HG02588 (cell line): Measurements from ENCODE around the gene HSF4.
A peak's percentile ranks its signal among the peaks of the same experiment; 100 is the strongest.

ENCODE experiments used
- ATAC-seq: cut with Tn5 transposase; IDR thresholded peaks from one replicate; pipeline ENCODE4 v1.9.1; 2021; ENCODE audit warnings: mild to moderate bottlenecking, moderate library complexity; ENCODE audit not compliant: unreplicated experiment

HSF4 gene

DNA sequence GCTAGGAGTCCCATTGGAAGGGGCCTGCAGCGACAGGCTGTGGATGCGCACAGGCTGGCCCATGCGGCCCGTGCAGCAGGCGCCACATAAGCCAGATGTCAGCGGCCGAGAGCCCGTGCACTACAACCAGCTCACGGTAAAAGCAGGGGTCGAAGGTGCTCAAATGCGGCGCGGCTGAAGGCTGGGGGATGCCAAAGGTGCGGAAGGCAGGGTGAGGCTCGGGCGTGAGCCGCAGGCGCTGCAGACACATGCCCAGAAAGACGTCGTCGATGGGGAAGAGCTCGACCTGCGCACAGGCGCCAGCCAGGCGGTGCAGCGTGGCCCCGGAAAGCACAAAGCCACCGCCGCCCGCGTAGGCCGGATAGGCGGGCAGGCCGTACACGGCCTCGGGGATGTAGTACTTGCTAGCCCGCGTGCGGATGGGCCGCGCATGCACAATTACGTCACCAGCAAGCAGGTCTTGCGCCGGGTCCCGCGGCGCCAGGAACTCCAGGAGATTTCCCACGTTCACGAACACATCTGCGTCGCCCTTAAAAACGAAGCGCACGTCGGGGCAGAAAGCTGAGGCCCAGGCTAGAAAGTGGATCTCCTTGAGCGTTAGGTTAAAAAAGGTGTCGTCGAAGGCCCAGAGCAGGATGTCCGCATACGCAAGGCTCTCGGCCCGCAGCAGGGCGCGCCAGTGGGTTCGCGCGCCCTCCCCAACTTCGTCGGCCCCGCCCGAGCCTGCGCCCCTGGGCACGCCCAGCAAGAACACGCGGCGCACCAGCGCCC is 15.1 kb upstream of the HSF4 start:
- ATAC-seq: no peak

DNA sequence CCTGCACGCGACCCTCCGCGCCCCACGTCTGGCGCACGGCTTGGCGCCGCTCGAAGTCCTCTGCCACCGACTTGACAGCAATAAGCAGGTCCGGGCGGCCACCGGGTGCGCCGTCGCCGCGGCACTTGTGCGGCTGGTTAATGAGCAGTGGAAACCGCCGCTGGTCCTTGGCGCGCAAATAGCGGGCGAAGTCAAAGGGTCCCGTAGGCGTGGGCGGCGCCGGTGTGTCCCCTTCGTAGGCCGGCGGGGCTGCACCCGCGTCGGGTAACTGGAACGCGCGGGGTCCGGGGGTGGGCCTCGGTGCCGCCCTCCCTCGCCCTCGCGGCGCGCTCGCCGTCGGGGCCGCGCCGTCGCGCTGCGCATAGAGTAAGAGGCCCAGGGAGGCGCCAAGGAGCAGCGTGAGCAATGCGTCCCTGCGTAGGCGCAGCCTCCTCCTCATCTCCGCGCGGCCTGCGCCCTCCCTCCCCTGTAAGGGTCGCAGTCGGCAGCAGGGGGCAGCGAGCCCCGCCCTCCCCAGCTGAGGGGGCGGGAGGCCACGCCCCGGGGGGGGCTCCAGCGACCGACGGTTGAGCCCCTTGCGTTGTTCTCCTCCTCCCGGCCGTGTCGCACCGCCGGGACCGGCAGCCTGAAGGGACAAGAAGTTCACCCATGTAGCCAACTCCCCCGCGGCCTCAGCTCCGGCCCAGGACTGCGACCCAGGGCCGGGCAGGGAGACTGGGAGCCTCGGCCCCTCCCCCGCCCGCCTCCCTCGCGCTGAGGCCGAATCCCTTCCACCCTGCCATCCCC is 14.3 kb upstream of the HSF4 start:
- ATAC-seq: peak; percentile 50

DNA sequence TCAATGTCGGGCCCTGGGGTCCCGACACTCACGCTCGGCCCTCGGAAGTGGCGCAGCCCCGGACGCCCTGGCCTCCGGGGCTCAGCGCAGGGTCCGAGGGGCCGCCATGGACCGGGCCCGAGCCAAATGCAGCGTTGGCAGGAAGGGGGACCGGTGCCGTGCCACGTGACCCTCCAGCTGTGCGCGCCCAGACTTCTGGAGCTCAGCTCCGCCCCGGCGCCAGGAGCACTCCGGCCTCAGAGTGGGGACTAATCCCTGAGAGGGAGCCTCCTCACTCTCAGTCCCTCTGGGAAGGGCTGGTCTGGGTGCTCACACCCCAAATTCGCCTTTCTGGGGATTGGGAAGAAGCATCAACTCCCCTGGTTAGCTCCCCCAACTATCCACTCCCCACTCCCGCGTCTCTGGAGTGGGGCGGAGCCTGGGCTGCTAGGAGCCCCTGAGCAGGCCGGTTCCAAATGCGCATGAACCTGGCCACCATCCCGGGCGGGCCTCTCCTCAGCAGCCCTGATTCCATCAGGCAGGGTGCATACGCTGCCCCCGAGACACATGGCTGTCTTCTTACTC is 13.6 kb upstream of the HSF4 start, which contains the start of gene B3GNT9:
TSS of gene B3GNT9 (minus strand) at position 166 of the 564 bp plus-strand sequence. CDS start 513 bp downstream, outside the sequence.
- peak; percentile 57 for ATAC-seq

DNA sequence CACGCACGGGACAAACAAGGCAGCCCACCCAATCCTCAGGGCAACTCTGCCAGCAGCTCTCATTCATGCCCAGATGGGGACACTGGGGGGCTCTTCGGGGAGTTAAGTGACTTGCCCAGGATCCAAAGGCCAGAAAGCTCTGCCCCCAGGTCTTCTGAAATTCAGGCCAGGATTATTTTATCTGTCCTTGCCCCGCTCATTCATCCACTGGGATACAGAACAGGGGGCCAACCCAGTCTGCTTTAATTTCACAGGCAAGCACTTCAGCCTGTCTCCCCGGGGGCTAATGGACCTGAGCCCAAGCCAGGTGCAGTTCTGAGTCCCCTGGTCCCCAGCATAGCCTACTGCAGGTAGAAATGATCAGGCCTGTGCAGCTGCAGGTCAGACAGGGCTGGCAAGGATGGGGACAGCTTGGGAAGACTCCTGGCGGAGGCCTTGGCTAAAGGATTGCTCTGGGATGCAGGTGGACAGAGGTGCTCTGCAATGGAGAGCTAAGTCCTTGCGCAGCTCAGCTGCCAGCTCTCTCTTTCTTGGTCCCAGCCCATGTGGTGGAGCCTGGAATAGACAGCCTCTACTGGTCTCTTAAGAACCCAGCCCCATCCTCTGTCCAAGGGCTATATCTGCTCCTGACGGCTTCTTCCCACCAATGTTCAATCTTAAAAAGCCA is 13.0 kb upstream of the HSF4 start:
- ATAC-seq: no peak

DNA sequence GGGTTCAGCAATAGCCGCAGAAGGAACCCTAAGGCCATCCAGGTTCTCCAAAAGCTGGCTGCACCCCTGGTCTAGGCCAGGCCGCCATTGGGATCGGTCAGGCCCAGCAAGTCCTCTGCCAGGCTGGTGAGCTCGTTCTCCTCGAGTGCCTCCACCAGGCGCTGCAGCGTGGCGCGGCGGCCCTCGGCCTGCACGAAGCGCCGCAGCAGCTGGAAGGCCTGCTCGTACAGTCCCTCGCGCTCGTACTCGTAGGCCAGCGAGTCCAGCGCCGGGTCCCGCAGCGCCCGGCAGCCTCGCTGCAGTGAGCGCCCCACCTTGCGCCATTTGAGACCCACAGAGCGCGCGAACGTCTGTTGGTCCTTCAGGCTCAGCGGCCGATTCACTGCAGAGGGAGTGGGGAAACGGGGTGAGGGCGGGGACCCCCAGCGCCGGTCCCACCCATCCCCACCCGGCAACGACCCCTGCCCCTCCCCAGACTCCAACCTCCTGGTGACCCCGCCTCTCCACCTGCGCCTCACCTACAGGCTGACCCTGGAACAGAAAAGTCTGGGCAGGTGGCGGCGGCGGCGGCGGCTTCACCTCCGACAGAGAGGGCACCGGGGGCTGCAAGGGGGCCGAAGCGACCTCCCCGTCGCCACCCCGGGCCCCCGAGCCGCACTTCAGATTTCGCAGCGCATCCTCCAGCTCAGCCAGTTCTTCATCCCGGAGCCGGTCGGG is 9.8 kb upstream of the HSF4 start:
- ATAC-seq: no peak

DNA sequence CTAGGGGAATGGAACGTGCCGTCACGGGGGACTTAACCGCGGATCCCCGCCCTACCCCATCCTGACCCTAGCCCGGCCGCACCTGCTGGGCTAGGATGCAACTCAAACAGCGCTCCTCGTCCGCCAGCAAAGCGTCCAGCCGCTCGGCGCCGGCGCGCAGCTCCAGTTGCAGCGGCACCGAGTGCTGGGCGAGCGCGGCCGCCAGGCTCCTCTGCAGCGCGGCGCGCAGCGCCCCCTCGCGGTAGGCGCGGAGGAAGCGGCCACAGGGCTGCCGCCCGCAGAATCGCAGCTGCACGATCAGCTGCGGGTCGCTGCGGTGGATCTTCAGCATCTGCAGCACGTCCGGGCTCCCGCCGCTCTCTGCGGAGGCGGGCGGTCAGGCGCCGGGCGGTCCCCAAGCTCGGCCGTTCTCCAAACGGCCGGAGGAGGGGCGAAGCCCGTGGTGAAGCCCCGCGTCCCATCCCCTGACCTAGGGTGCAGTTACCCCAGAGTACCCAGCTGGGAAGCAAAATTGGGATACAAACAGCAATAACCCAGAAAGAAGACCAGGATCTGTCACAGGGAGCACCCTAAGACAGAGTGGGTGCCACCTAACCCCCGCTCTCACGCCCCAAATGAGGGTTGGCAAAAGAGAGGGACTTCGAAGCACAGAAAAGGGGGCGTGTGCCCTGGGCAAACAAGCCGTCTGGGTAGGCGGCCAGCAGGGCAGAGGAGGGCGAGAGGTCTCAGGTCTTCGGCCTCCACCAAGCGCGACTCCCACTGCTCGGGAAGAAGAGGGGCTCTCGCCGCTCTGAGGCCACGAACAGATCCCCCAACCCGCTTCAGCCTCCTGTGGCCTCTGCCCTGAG is 9.0 kb upstream of the HSF4 start:
- no peak for ATAC-seq

DNA sequence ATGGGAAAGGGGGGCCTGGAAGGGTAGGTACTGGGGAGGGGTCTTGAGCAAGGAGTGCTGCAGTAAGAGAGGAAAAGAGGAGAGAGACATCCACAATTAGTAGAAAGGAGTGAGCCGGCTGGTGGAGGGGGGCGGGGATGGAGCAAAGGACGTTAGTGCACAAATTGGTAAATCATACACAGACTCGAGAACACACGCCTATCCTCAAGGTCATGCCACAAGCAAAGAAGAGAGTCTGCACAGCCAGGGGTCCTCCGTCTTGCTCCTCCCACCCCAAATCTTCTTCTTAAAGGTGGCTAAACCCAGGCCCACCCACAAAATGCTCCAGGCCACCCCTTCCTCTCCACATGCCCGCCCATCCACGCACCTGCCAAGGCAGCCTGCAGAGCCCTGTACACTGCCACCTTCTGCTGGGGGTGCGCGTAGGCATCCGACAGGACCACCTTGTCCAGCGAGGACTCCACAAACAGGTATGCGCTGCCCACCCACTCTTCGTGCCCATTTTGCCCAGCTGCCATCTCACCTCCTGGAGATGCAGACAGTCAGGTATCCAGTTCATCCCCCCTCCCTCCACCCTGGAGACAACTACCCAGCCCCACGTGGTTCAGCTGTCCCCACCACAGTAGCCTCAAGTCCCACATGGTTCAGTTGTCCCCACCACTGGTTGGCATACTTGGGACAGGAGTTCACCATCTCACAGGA is 8.3 kb upstream of the HSF4 start:
- ATAC-seq: no peak

DNA sequence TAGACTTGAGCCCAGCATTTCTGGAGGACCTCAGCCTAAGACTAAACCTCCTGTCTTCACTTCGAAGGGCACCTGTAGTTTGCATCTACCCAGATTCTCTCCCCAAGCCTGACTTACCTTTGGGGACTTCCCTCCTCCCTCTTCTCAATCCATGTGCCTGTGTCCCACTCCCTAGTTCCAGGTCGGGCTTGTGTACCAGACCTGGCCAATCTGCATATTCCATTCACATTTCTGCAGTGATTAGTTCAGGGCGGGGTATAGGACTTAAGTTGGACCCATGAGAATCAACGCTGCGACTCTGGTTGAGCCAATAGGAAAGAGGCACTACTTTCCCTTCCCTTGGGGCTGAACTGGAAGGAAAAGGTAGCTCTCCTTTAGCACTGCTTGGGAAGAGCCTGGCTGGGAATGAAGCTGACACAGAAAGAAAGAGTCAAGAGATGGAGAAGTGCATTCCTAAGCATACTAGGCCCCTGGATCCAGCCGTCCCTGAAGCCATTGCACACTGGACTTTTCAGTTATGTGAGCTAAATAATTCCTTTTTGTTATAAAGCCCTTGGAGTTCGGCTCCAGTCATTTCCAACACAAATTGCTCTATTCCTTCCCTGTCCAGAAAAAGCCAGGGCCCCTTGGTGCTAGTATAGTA is 7.3 kb upstream of the HSF4 start:
- no peak for ATAC-seq

DNA sequence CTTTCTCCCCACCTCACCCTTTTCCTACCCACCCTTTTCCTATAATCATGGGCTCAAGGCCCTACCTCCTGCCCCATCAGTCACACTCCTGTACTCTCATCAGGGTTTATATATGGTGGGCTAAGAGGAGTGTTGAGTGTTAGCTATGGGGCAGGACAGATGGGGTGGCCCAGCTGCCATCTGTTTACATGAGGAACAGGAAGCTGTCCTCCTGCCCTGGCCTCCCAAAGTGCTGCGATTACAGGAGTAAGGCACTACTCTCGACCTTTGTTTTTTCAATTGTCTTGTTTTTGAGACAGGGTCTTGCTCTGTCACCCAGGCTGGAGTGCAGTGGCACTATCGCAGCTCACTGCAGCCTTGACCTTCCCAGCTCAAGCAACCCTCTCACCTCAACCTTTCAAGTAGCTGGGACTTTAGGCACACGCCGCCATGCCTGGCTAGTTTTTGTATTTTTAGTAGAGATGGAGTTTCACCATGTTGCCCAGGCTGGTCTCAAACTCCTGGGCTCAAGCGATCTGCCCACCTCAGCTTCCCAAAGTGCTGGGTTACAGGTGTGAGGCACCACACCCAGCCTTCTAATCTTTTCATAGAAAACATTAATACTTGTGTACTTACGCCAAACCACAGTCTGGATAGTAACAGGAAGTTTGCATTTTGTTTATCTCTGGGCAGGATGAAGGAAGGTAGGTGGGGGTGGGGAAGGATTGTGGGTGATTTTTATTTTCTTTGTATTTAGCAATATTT is 6.5 kb upstream of the HSF4 start:
- no peak for ATAC-seq

DNA sequence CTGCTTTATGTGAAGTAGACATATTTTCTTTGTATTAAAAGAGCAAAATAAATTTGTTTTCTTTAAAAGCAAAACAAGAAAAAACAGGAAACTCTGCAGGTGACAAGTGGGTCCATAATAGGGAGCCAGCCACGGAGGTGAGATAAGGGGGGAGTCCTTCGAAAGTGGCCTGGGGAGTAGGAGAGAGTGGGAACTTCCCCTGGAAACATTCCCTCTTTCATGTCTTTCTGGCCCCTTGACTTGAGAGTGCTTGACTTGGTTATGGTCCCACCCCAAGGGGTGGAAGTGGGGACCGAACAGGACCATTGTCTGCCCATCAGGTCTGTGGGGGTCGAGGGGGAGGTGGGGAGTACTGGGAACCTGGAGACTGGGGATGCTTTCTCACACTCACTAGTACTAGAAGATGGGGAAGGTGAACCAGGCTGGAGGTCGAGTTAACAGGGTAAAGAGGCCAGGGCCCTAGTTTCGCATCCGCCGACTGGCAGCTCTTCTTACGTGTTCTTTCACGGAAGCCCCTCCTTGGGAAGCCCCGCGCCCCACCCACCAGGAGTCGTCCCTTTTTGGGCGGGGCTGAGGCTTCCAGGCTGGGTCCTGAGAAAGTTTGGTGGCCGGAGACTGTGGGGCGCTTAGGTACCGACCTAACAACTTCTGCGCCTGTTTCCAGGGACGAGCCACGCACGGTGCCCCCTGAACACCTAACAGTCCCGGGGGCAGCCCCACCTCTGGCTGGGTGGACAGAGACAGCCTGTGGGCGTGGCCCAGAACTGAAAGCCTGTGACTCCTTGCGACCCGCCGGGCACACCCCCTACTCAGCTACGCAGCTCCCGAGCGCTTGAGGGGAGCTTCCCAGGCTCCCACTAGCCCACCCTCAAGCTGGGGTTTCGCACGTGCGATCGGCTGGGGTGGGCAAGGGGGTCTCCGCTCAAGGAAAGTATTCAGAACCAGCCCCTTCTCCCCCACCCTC is 5.6 kb upstream of the HSF4 start:
- peak; percentile 33 for ATAC-seq

DNA sequence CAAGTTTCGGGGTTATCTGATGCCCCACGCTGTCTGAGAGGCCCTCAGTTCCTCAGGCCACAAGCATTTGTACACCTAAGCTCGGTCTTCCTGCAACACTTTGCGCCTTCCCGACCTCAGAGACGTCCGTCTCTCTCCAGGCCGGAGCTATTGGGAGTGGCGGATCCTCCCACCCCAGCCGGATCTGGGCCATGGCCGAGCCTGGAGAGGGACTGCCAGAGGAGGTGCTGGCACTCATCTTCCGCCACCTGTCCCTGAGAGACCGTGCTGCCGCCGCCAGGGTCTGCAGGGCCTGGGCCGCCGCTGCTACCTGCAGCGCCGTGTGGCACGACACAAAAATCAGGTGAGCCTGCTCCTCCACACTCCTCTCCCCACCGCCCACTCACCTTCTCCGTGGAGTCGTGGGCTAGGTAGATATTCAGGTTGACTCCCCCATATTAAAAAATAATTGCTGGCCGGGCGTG is 2.9 kb upstream of the HSF4 start:
- no peak for ATAC-seq

DNA sequence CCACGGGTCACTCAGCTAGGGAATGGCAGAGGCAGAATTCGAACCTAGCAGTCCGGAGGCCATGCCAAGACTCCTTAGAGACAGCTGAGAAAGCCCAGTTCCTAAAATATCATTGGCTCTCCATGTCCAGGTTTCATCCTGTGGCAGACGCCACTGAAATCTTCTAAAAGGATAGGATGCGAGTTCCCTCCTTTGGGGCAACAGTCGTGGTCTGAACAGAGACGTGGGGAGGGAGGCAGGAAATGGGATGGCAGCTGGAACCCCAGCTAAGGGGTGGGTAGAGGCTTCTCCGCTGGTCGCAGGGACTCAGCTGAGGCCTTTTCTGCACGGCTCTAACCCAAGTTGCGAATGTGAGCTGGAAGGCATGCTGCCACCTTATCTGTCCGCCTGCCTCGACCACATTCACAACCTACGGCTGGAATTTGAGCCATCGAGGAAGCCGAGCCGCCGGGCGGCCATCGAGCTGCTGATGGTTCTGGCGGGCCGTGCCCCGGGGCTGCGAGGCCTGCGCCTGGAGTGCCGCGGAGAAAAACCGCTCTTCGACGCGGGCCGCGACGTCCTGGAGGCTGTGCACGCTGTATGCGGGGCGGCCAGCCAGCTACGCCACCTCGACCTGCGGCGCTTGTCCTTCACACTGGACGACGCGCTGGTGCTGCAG is 1.9 kb upstream of the HSF4 start:
- ATAC-seq: no peak

DNA sequence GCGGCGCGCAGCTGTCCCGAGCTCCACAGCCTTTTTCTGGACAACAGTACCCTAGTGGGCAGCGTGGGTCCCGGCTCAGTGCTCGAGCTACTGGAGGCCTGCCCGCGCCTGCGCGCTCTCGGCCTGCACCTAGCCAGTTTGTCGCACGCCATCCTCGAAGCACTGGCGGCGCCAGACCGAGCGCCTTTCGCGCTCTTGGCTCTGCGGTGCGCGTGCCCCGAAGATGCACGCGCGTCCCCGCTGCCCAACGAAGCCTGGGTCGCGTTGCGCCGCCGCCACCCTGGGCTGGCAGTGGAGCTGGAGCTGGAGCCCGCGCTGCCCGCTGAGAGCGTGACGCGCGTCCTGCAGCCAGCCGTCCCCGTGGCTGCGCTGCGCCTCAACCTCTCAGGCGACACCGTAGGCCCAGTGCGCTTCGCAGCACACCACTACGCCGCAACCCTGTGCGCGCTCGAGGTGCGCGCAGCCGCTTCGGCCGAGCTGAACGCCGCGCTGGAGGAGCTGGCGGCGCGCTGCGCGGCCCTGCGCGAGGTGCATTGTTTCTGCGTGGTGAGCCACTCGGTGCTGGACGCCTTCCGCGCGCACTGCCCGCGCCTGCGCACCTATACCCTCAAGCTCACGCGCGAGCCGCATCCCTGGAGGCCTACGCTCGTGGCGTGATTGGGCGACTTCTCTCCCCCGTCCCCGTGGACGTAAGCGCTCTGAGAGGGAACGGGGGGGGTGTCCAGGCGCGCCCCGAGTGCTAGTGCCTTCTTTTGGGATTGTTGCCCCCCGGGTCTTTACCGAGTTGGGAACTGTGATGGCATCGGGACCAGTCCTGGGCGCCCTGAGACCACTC is 1.2 kb upstream of the HSF4 start:
- ATAC-seq: no peak

DNA sequence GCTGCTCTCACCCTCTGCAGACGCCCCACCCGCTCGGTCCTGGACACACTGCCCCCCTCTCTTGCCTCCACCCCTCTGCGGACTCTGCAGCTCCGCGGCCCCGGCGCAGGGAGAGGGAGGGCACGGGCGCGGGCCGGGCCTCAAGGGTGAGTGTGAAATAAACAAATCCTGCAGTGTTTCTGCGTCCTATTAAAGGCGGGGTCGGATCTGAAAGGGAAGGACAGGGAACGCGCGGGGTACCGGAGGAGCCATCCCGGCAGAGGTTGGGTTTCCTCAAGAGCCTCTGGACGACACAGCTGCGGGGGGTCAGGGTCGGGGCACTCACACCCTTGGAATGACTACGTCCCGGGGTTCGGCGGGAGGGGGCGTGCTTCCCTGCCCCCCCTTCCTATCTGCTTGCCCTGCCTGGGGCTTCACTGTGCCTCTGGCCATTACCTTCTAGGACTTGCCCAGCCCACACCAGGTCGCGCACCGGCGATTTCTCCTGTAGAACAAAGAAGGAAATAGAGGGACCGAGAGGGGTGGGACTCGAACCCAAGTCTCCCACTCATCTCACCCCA is 466 bp upstream of the HSF4 start:
- ATAC-seq: no peak
